ENCODE measurements around the gene LMAN2L. TPM values are rescaled to one million over a fixed set of nuclear protein-coding genes. Genes with fewer than 3 reads are reported as not detected.

Gene LMAN2L
- total RNA-seq, 4 donors from 2014 or later, result 18.1 to 22.9 (median 21.5) TPM

DNA sequence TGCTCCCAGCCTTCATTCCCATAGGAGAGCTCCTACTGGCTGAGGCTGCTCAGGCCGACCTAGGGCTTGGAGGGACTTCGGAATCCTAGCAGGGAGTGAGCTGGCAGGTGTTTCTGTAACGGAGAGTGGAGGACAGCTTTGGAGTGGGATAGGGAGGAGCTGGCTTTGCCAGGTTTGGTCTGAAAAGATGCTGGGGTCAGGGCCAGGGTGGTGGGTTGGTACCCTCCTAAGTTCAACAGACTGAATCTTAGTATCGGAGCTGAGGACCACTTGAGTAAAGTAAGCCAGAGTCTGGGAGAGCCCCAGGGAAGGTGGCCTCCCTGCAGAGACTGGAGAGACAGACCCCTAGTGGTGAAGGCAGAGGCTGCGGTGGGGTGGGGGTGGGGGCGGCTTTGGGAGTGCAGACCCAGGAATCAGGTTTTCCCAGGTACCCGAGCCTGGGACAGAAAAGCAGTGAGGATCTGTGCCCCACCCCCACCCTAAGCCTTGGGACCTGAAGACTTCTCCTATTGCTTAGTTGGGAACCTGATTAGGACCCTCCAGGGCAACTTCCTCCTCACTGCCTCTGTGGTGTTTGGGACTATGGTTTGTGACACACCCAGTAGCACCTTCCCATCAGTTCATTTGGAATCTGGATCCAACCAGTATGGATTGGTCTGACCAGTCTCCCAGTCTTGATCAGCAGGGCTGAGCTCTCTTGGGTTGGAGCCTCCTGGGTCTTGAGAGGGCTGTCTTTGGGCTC is 23.8 kb upstream of the LMAN2L start:
- 18 to 30% methylated on average over 2 to 4 of the region's 7 CpGs for whole genome bisulfite sequencing, 2 donors (ENCODE audit: low coverage in 1 of 2)
- Histone ChIP-seq H3K4me3 (peak overlapping the region; percentile 21 to 64), H3K36me3 (no peaks in the 10 kb centered on the region), H3K27me3 (no peaks in the 10 kb centered on the region), H3K27ac (peak overlapping the region in 3 of 4 donors; percentile 34 to 72 (median 64)), H3K9me3 (no peaks in the 10 kb centered on the region), H3K4me1 (peaks cover 0 to 64% (median 26%) of the 10 kb centered on the region in 3 donors)
- TF ChIP-seq, protein P1, sequence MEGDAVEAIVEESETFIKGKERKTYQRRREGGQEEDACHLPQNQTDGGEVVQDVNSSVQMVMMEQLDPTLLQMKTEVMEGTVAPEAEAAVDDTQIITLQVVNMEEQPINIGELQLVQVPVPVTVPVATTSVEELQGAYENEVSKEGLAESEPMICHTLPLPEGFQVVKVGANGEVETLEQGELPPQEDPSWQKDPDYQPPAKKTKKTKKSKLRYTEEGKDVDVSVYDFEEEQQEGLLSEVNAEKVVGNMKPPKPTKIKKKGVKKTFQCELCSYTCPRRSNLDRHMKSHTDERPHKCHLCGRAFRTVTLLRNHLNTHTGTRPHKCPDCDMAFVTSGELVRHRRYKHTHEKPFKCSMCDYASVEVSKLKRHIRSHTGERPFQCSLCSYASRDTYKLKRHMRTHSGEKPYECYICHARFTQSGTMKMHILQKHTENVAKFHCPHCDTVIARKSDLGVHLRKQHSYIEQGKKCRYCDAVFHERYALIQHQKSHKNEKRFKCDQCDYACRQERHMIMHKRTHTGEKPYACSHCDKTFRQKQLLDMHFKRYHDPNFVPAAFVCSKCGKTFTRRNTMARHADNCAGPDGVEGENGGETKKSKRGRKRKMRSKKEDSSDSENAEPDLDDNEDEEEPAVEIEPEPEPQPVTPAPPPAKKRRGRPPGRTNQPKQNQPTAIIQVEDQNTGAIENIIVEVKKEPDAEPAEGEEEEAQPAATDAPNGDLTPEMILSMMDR (IDR thresholded peaks at IDR 0.05), result peak in 2 of 4 experiments; percentile 9 to 56
- no peak for TF ChIP-seq POLR2A (IDR thresholded peaks at IDR 0.05)
- no peak for TF ChIP-seq POLR2AphosphoS5 (IDR thresholded peaks at IDR 0.05)
- TF ChIP-seq EP300 (IDR thresholded peaks at IDR 0.05), result no peak
- ATAC-seq, result no peak

DNA sequence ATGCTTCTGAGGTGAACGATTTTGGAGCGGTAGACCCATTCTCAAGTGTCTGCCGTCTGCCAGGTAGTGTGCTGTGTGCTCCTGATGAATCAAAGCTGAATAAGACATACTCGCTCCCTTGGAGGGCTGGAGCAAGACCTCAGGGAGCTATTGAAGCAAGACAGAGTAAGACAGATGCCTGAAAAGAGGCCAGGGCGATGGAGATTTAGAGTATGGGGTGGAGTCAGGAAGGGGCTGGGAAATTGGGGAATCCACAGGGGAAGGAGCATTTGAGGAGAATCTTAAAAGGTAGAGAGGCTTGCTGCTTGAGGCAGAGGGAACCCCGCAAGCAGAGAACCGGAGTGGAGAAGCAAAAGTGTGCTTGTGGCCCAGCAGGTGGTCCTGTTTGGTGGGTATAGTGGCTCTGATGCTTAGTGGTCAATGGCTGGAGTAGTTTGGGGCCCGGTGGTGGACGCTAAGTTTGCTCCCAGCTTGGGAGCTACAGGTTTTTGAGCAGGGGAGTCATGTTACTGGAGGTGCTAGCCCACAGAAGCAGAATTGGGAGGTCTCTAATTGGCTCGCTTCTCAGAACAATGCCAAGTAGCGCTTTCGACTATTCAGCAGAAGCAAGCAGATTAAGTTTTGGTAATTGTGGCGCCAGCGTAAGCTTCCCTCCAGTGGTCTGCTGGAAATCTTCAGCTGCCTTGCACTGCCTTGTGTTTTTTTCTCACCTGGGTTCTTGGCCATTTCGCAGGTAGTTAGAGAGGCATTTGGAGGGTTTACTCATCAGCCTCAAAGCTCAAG is 22.9 kb upstream of the LMAN2L start:
- ATAC-seq, result no peak
- H3K9me3 ChIP-seq, result no peaks in the 10 kb centered on the region
- H3K27ac ChIP-seq, result peak overlapping the region in 3 of 4 donors; percentile 35 to 72 (median 64)
- H3K36me3 ChIP-seq, result no peaks in the 10 kb centered on the region
- WGBS, 2 donors (ENCODE audit: low coverage in 1 of 2), result 27 to 73% methylated on average over 3 to 14 of the region's 15 CpGs
- no peaks in the 10 kb centered on the region for H3K27me3 ChIP-seq
- H3K4me3 ChIP-seq, result peak overlapping the region; percentile 21 to 64
- peaks cover 0 to 64% (median 26%) of the 10 kb centered on the region in 3 donors for H3K4me1 ChIP-seq
- TF ChIP-seq, protein P1 (IDR thresholded peaks at IDR 0.05), result peak in 1 of 4 experiments; percentile 7
- TF ChIP-seq POLR2A (IDR thresholded peaks at IDR 0.05), result no peak

DNA sequence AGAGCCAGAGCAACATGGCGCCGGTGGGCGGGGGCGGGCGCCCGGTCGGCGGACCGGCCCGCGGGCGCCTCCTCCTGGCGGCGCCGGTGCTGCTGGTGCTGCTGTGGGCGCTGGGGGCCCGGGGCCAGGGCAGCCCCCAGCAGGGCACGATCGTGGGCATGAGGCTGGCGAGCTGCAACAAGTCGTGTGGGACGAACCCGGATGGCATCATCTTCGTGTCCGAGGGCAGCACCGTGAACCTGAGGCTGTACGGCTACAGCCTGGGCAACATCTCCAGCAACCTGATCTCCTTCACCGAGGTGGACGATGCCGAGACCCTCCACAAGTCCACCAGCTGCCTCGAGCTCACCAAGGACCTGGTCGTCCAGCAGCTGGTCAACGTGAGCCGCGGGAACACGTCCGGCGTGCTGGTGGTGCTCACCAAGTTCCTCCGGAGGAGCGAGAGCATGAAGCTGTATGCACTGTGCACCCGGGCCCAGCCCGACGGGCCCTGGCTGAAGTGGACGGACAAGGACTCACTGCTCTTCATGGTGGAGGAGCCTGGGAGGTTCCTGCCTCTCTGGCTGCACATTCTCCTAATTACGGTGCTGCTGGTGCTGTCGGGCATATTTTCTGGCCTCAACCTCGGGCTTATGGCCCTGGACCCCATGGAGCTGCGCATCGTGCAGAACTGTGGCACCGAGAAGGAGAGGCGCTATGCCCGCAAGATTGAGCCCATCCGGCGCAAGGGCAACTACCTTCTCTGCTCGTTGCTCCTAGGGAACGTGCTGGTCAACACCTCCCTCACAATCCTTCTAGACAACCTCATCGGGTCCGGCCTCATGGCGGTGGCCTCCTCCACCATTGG is 21.3 kb upstream of the LMAN2L start:
- Histone ChIP-seq H3K4me3 (peak overlapping the region; percentile 50 to 64), H3K36me3 (no peaks in the 10 kb centered on the region), H3K9me3 (no peaks in the 10 kb centered on the region), H3K4me1 (peaks cover 0 to 57% (median 26%) of the 10 kb centered on the region in 3 donors), H3K27me3 (no peaks in the 10 kb centered on the region), H3K27ac (peak overlapping the region in 3 of 4 donors; percentile 84 to 90 (median 88))
- WGBS, 2 donors (ENCODE audit: low coverage in 1 of 2), result 21 to 91% methylated on average over 4 to 5 of the region's 59 CpGs
- ATAC-seq, result peak; percentile 14
- TF ChIP-seq, protein P1 (IDR thresholded peaks at IDR 0.05), result peak in 3 of 4 experiments; percentile 64 to 78 (median 74)
- peak in 1 of 2 donors; percentile 81 for TF ChIP-seq POLR2A (IDR thresholded peaks at IDR 0.05)
- no peak for TF ChIP-seq POLR2AphosphoS5 (IDR thresholded peaks at IDR 0.05)
- no peak for TF ChIP-seq EP300 (IDR thresholded peaks at IDR 0.05)

DNA sequence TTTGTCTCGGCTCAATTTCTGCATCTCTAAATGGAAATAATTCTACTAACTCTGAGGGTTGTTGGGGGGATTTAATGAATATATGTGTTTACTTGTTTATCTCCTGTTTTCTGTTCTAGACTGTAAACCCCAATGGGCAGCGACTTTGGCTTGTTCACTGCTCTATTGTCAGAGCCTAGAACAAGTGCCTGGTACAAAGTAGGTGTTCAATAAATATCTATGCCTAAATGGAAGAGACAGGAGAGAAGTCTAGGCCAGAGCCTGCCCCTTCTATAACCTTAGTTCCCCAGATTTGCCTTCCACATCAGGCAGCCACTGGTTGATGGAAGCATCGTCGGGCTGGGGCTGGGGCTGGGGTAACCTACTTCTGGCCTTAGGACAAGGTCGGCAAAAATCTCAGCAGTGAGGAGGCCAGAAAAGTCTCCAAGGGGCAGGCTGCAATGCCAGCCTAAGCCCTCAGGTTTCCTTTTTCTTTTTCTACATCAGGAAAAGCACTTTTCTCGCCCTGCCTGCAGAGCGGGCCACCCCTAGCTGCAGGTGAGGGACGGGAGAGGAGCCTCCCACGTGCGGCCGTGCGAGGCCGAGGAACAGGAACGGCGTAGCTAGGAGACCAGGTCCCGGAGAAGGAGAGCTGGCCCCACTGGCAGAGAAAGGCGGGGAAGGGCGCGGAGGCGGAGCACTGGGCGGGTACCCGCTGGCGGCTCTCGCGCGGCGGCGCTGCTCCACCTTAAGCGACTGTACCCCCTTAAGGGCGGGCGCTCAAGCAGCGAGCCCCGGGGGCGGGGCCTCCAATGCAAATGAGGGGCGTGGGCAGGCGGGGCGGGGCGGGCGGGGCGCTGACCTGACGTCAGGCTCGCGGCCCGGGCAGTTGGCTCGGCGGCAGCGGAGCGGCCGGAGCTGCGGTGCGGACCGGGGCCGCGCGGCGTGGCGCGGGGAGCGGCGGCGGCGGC is 20.4 kb upstream of the LMAN2L start, which contains the start of gene CNNM4:
Gene CNNM4 (plus strand): TSS at position 867 of the 950 bp plus-strand sequence. CDS start 98 bp downstream, outside the sequence.
- 9 to 80% methylated on average over 2 to 11 of the region's 62 CpGs for WGBS, 2 donors (ENCODE audit: low coverage in 1 of 2)
- Histone ChIP-seq H3K4me3 (peak within 1 kb of the TSS; percentile 50 to 64), H3K27ac (peak within 1 kb of the TSS; percentile 36 to 90 (median 86)), H3K36me3 (no peaks in the 10 kb centered on the region), H3K9me3 (no peaks in the 10 kb centered on the region), H3K27me3 (no peaks in the 10 kb centered on the region), H3K4me1 (peaks cover 0 to 52% (median 26%) of the 10 kb centered on the region in 3 donors)
- TF ChIP-seq POLR2AphosphoS5 (IDR thresholded peaks at IDR 0.05) (peak; percentile 8), POLR2A (IDR thresholded peaks at IDR 0.05) (no peak)
- TF ChIP-seq, protein P1 (IDR thresholded peaks at IDR 0.05), result peak in 2 of 4 experiments; percentile 6 to 8
- ATAC-seq, result peak; percentile 96
